GM13977 (cell line): ENCODE measurements around the gene GPR55.
"Not testable (repeated sequence)": the region's sequence is repeated elsewhere in the genome, so short reads cannot be mapped to it uniquely, and the experiment has no call there.

Source experiments
- DNase-seq: peaks from one replicate; pipeline ENCODE4 v3.0.0; 2012; ENCODE audit warnings: low spot score
- in situ Hi-C: fragments of 300-500 bp; cut with MboI; formaldehyde crosslinking; loops from one replicate; pipeline ENCODE4 v1.12.0; 2022; ENCODE audit warnings: low sequenced_read_pairs, low pct_unique_long_range_greater_than_20kb, mixed read lengths, inconsistent platforms; ENCODE audit not compliant: unreplicated experiment
- TF ChIP-seq, protein P1 (sequence below): IDR thresholded peaks from 2 replicates; pipeline ENCODE4 v1.5.1; 2012; ENCODE audit warnings: mild to moderate bottlenecking, control low read depth; ENCODE audit not compliant: insufficient read depth; ENCODE audit errors: extremely low read depth, missing control alignments

GPR55 gene, protein sequence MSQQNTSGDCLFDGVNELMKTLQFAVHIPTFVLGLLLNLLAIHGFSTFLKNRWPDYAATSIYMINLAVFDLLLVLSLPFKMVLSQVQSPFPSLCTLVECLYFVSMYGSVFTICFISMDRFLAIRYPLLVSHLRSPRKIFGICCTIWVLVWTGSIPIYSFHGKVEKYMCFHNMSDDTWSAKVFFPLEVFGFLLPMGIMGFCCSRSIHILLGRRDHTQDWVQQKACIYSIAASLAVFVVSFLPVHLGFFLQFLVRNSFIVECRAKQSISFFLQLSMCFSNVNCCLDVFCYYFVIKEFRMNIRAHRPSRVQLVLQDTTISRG

DNA sequence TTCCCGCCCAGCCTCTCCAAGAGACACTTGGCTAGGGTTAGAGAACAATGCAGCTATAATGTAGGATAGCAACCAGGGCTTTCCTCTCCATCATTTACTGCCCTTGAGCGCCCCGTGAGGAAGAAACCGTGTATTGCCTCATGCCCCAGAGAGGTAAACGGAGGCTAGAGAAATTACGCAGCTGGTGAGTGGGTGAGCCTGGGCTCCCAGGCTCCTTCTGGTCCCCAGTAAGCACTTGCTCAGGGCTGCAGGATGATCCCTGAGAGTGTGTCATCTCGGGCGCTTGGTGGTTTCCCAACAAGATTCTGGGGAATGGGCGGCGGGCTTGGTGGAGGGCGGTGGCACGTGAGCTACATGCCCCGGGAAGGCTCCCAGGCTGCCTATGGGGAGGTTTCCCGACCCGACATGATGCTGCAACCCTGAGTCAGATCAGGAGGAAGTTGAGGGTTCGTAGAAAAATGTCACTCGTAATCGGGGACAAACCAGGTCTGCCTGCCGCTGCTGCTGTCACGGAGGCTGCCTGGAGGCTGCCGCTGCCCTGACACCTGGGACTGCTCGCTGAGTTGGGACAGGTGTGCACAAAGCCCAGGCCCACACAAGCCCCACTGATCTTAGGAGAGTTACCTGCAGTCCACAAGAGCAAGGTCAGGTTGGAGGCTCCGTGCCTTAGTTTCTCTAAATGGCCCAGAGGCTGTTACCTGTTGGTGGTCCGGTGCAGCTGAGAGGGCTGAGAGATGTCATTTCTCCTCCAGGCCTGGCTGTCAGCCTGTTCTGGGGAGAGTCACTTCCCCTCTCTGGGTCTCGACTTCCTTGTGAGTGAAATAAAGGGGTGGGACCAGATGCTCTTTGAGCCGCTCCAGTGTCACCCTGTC is at the start of gene GPR55:
Gene GPR55 (minus strand): TSS at position 773 of the 872 bp plus-strand sequence. CDS start 14,280 bp downstream, outside the sequence.
- peak; percentile 73 for DNase-seq
- in situ Hi-C loops: no loop called here
- TF ChIP-seq, protein P1, sequence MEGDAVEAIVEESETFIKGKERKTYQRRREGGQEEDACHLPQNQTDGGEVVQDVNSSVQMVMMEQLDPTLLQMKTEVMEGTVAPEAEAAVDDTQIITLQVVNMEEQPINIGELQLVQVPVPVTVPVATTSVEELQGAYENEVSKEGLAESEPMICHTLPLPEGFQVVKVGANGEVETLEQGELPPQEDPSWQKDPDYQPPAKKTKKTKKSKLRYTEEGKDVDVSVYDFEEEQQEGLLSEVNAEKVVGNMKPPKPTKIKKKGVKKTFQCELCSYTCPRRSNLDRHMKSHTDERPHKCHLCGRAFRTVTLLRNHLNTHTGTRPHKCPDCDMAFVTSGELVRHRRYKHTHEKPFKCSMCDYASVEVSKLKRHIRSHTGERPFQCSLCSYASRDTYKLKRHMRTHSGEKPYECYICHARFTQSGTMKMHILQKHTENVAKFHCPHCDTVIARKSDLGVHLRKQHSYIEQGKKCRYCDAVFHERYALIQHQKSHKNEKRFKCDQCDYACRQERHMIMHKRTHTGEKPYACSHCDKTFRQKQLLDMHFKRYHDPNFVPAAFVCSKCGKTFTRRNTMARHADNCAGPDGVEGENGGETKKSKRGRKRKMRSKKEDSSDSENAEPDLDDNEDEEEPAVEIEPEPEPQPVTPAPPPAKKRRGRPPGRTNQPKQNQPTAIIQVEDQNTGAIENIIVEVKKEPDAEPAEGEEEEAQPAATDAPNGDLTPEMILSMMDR: peak; percentile 65

DNA sequence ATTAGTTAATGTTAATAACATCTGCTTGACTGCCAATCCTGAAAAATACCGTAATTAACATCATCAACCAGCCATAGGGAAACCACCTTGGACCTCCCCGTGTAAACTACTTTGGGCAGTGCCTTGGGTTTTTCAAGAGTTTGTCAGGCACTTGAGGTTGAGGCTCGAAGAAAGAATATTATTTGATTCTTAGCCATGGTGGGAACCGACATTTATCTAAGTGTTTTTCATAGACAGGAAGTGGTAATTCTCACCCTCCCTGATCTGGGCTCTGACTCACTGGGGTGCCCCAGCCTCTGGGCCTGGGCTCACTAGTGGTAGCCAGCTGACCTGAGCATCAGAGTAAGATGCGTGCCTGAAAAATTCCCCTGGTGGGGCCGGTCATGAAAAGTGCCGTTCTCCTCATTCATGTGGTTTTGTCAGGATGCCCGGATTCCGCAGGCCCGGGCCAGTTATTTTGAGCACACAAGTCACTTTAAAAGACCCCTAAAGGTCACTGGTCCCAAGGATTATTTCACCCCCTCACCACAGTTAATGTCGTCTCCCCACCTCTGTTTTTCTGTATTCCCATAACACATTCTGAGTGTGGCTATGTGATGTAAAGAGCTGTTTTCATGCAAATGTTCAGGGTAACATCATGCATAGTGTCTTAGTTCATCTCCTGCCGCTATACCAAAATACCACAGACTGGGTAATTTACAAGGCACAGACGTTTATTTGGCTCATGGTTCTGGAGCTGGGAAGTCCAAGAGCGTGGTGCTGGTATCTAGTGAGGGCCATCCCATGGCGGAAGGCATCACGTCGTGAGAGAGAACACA is 49.3 kb upstream of the GPR55 start:
- DNase-seq: peak; percentile 83
- in situ Hi-C loops: no loop called here
- TF ChIP-seq, protein P1: no peak

DNA sequence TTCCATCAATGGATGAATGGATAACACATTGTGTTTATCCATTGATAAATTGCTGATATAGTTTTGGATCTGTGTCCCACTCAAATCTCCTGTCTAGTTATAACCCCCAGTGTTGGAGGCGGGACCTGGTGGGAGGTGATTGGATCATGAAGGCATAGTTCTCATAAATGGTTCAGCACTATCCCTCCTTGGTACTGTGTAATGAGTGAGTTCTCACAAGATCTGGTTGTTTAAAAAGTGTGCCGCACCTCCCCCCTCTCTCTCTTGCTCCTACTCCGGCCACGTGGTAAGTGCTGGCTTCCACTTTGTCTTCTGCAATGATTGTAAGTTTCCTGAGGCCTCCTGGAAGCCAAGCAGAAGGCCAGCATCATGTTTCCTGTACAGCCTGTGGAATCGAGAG is 47.0 kb upstream of the GPR55 start:
- in situ Hi-C loops: no loop called here
- DNase-seq: no peak
- TF ChIP-seq, protein P1: no peak

DNA sequence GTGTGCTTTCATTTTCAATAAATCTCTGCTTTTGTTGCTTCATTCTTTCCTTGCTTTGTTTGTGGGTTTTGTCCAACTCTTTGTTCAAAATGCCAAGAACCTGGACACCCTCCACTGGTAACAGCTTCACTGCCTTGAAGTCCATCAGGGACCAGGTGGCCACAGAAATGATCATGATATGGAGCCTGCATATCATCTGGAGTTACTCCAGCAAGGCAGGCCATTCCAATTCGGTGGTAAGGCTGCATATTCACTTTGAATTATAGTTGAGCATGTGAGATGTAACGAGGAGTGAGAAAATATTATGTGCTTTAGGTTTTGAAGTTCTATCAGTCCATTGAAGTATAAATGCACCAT is 44.6 kb upstream of the GPR55 start:
- DNase-seq: no peak
- TF ChIP-seq, protein P1: no peak

DNA sequence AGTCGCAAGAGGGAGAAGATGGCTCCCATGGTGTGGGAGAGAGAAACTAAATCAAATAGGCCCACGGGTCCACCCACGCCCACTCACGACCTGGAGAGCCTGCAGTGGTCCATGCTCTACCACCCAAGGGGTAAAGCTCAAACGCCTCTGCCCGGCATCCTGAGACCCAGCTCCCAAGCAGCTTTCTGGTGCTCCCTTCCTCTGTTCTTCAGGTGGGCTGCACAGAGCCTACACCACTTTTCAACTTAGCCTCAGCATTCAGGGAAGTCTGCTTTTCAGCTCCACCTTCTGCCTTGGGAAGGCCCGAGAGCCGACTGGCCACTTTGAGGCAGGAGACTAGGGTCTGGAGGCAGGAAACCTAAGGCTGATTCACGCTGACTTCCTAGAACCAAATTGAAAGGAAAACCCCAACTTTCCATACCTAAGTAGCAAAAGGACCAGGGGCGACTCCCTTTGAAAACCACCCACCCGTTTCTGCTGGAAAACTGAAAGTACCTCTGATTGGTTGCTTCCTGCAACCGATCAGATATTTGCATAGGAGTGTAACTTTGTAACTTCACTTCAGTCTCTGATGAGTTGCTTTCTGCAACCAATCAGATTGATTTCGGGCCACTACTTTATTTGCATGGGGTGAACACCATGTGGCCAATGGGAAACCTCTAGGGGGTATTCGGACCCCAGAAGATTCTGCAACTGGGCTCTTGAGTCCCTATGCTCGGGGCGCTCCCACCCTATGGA is 44.0 kb upstream of the GPR55 start:
- TF ChIP-seq, protein P1: no peak
- in situ Hi-C loops: no loop called here
- no peak for DNase-seq

More for the DNA sequence above, 44.6 kb upstream of the GPR55 start:
- in situ Hi-C loops: no loop called here

DNA sequence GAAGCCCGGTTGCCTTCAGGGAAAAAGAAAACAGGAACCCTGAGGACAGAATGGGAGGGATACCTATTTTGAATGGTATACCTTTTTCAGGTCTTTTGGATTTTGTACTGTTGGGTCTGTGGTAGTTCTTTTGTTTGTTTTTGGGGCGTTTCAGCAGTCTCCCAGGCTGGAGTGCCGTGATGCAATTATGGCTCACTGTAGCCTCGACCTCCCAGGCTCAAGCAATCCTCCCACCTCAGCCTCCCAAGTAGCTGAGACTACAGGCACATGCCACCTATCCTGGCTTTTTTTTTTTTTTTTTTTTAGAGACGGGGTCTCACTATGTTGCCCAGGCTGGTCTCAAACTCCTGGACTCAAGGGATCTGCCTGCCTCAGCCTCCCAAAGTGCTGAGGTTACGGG is 43.3 kb upstream of the GPR55 start:
- DNase-seq, in situ Hi-C loops: not testable (repeated sequence)
